GM12892 (cell line): ENCODE data around the gene SIDT2.
A peak's percentile ranks its signal among the peaks of the same experiment; 100 is the strongest.

Experiments used
- DNase-seq: peaks from one replicate; pipeline ENCODE4 v3.0.0; 2011; ENCODE audit not compliant: insufficient read length
- FAIRE-seq: peaks from 2 replicates; lab custom pipeline; 2011; peaks lifted over from hg19 to GRCh38; lab: Jason Lieb, UNC
- POLR2A ChIP-seq: IDR thresholded peaks from 2 replicates; pipeline ENCODE4 v1.6.1; 2011; ENCODE audit warnings: low read depth, low read length, control low read depth
- POLR2AphosphoS5 ChIP-seq: IDR thresholded peaks from 2 replicates; pipeline ENCODE4 v1.6.1; 2011; ENCODE audit warnings: low read depth, low read length, control low read depth
- TAF1 ChIP-seq: IDR thresholded peaks from 2 replicates; pipeline ENCODE4 v1.6.1; 2011; ENCODE audit warnings: low read depth, mild to moderate bottlenecking, control low read depth, low read length, borderline replicate concordance

Gene SIDT2

GRCh38 chr11:117183724-117184349, 5.3 kb downstream of the SIDT2 start:
- FAIRE-seq (no peak), DNase-seq (no peak)
- no peak for TF ChIP-seq POLR2AphosphoS5
- TF ChIP-seq POLR2A = no peak
- TF ChIP-seq TAF1 = no peak

- DNase-seq = no peak
- peak; percentile 78 for FAIRE-seq
- TF ChIP-seq TAF1 (no peak), POLR2A (no peak)
These were observed 7.3 kb downstream of the SIDT2 start for GRCh38 chr11:117185736-117186430.

- FAIRE-seq (no peak), DNase-seq (no peak)
- TF ChIP-seq TAF1 (no peak), POLR2A (no peak), POLR2AphosphoS5 (no peak)
These were observed 7.9 kb downstream of the SIDT2 start for GRCh38 chr11:117186431-117186761.

GRCh38 chr11:117187007-117187406, 8.5 kb downstream of the SIDT2 start:
- no peak for TF ChIP-seq POLR2A
- no peak for TF ChIP-seq TAF1
- TF ChIP-seq POLR2AphosphoS5 = no peak
- DNase-seq (no peak), FAIRE-seq (no peak)

- TF ChIP-seq POLR2A (no peak), TAF1 (no peak), POLR2AphosphoS5 (no peak)
- no peak for FAIRE-seq
- no peak for DNase-seq
These were observed 8.9 kb downstream of the SIDT2 start for GRCh38 chr11:117187428-117187798.

GRCh38 chr11:117187799-117188481, 9.4 kb downstream of the SIDT2 start:
- TF ChIP-seq TAF1 (no peak), POLR2AphosphoS5 (no peak), POLR2A (no peak)
- DNase-seq (no peak), FAIRE-seq (no peak)

- no peak for DNase-seq
- FAIRE-seq = no peak
- TF ChIP-seq POLR2A (no peak), TAF1 (no peak), POLR2AphosphoS5 (no peak)
These were observed 10.1 kb downstream of the SIDT2 start for GRCh38 chr11:117188620-117189081.

- TF ChIP-seq POLR2A (peak; percentile 31; the same call in 1 of the 2 replicates), TAF1 (no peak)
- FAIRE-seq = peak; percentile 73
- DNase-seq = no peak
These were observed 10.8 kb downstream of the SIDT2 start for GRCh38 chr11:117189191-117189940.

GRCh38 chr11:117189941-117190544, 11.5 kb downstream of the SIDT2 start:
- no peak for DNase-seq
- no peak for TF ChIP-seq TAF1
- TF ChIP-seq POLR2A = no peak
- TF ChIP-seq POLR2AphosphoS5 = no peak
- FAIRE-seq = no peak

- TF ChIP-seq POLR2A (no peak), POLR2AphosphoS5 (no peak), TAF1 (no peak)
- FAIRE-seq (no peak), DNase-seq (no peak)
These were observed 13.3 kb downstream of the SIDT2 start for GRCh38 chr11:117191680-117192400.
